ENCODE data around the gene AFF3.

Gene AFF3

GRCh38 chr2:99571954-99572353, 570.4 kb downstream of the AFF3 start:
- no peak for DNase-seq

GRCh38 chr2:99571533-99571932, 570.9 kb downstream of the AFF3 start:
- DNase-seq: no peak

GRCh38 chr2:99571021-99571420, 571.4 kb downstream of the AFF3 start:
- DNase-seq: no peak

- DNase-seq: no peak
Observed at GRCh38 chr2:99569386-99569785, 573.0 kb downstream of the AFF3 start.

- no peak for DNase-seq
Observed at GRCh38 chr2:99565227-99565626, 577.2 kb downstream of the AFF3 start.

GRCh38 chr2:99562516-99562915, 579.9 kb downstream of the AFF3 start:
- DNase-seq: no peak

GRCh38 chr2:99561804-99562203, 580.6 kb downstream of the AFF3 start:
- no peak for DNase-seq

- peak; percentile 83 to 93 (median 93) for DNase-seq
Observed at GRCh38 chr2:99559075-99559662, 583.2 kb downstream of the AFF3 start.

GRCh38 chr2:99555404-99555803, 587.0 kb downstream of the AFF3 start:
- peak; percentile 73 to 86 (median 82) for DNase-seq

GRCh38 chr2:99554871-99555270, 587.5 kb downstream of the AFF3 start:
- no peak for DNase-seq

- no peak for DNase-seq
Observed at GRCh38 chr2:99554238-99554637, 588.2 kb downstream of the AFF3 start.

GRCh38 chr2:99552529-99552928, 589.9 kb downstream of the AFF3 start:
- DNase-seq: no peak

GRCh38 chr2:99550368-99550767, 592.0 kb downstream of the AFF3 start:
- no peak for DNase-seq

- no peak for DNase-seq
Observed at GRCh38 chr2:99545604-99546003, 596.8 kb downstream of the AFF3 start.

GRCh38 chr2:99545066-99545465, 597.3 kb downstream of the AFF3 start:
- no peak for DNase-seq

GRCh38 chr2:99544608-99545007, 597.8 kb downstream of the AFF3 start:
- DNase-seq: no peak

- DNase-seq: no peak
Observed at GRCh38 chr2:99543247-99543646, 599.1 kb downstream of the AFF3 start.

- no peak for DNase-seq
Observed at GRCh38 chr2:99537910-99538485, 604.4 kb downstream of the AFF3 start.

GRCh38 chr2:99524056-99524455, 618.3 kb downstream of the AFF3 start:
- DNase-seq: no peak

- no peak for DNase-seq
Observed at GRCh38 chr2:99522157-99522556, 620.2 kb downstream of the AFF3 start.

GRCh38 chr2:99520813-99521212, 621.6 kb downstream of the AFF3 start:
- DNase-seq: no peak

GRCh38 chr2:99520195-99520594, 622.2 kb downstream of the AFF3 start:
- DNase-seq: no peak

GRCh38 chr2:99514357-99514756, 628.0 kb downstream of the AFF3 start:
- no peak for DNase-seq

GRCh38 chr2:99512181-99512591, 630.2 kb downstream of the AFF3 start:
- DNase-seq: no peak

GRCh38 chr2:99509387-99509786, 633.0 kb downstream of the AFF3 start:
- no peak for DNase-seq

Measured in suppressor macrophage treated with lipopolysaccharide for 1 hour (primary cell).